GM12878 (cell line): ENCODE measurements around the gene GARRE1. TPM values are rescaled to one million over a fixed set of nuclear protein-coding genes. Genes with fewer than 3 reads are reported as not detected.

Experiments
- ATAC-seq: fragments of 200-7000 bp; cut with Tn5 transposase; 3 replicates; pipeline ENCODE4 v1.9.1; 2020; ENCODE audit warnings: mild to moderate bottlenecking, moderate library complexity
- BruUV-seq: library from RNA; stranded (reverse); fragments of 400-500 nt; replicated peaks from 2 replicates; lab custom pipeline; 2021; lab: Mats Ljungman, UMichigan
- CTCF ChIA-PET: fragments of 300-600 bp; sonication (Branson Sonifier 250); formaldehyde crosslinking; extraction: SDS; loops from one replicate; lab custom pipeline; 2021; ENCODE audit warnings: inconsistent platforms; lab: Yijun Ruan, JAX
- POLR2A ChIA-PET: fragments of 350-600 bp; formaldehyde crosslinking; extraction: SDS; loops from one replicate; lab custom pipeline; 2021; ENCODE audit warnings: inconsistent platforms; lab: Charles Lee
- RAD21 ChIA-PET: fragments of 300-600 bp; sonication (Branson Sonifier 250); formaldehyde crosslinking; loops from one replicate; lab custom pipeline; 2023; ENCODE audit warnings: antibody characterized with exemption; ENCODE audit not compliant: unreplicated experiment; lab: Charles Lee
- SMC1A ChIA-PET: fragments of 300-600 bp; sonication (Branson Sonifier 250); formaldehyde crosslinking; loops from one replicate; lab custom pipeline; 2023; ENCODE audit not compliant: unreplicated experiment, uncharacterized antibody; lab: Charles Lee
- DNase-seq: peaks from one replicate; pipeline ENCODE4 v3.0.0-alpha.2; 2011; ENCODE audit warnings: low read depth, low spot score
- FAIRE-seq: peaks from 3 replicates; lab custom pipeline; 2011; peaks lifted over from hg19 to GRCh38; lab: Jason Lieb, UNC
- H2AFZ ChIP-seq: 2 replicates; pipeline ENCODE4 v1.6.0; 2011; ENCODE audit warnings: low read depth, low read length, control low read depth; ENCODE audit not compliant: control insufficient read depth
- H3K27ac ChIP-seq: 2 replicates; pipeline ENCODE4 v1.5.1; 2011; ENCODE audit warnings: control low read depth; ENCODE audit not compliant: control insufficient read depth, insufficient read depth
- H3K27me3 ChIP-seq, 2 experiments: replicated peaks in 1 of 2; 2 replicates each; pipeline versions ENCODE4 v1.6.0 to v1.6.1; 2011; ENCODE audit warnings: low read length in 1 of 2; ENCODE audit not compliant: control insufficient read depth in 2 of 2, insufficient read depth in 2 of 2
- H3K36me3 ChIP-seq, 2 experiments: 2 replicates each; pipeline ENCODE4 v1.5.1; 2011; ENCODE audit warnings: low read length in 1 of 2; ENCODE audit not compliant: control insufficient read depth in 2 of 2, insufficient read depth in 2 of 2
- H3K4me1 ChIP-seq: 2 replicates; pipeline ENCODE4 v1.6.1; 2011; ENCODE audit warnings: mild to moderate bottlenecking, low read length, moderate library complexity, mixed read lengths; ENCODE audit not compliant: control insufficient read depth, insufficient read depth
- H3K4me2 ChIP-seq: 2 replicates; pipeline ENCODE4 v1.6.0; 2011; ENCODE audit warnings: control low read depth; ENCODE audit not compliant: control insufficient read depth, insufficient read depth
- H3K4me3 ChIP-seq: fragments of 200-600 bp; sonication (generic); 2 replicates; pipeline ENCODE4 v1.5.1; 2016
- H3K79me2 ChIP-seq: 2 replicates; pipeline ENCODE4 v1.6.0; 2011; ENCODE audit warnings: low read length; ENCODE audit not compliant: control insufficient read depth, insufficient read depth
- H3K9ac ChIP-seq: 2 replicates; pipeline ENCODE4 v1.8.0; 2011; ENCODE audit warnings: low read length, control low read depth, mixed read lengths; ENCODE audit not compliant: control insufficient read depth, insufficient read depth
- H3K9me3 ChIP-seq: replicated peaks from 3 replicates; pipeline ENCODE4 v1.5.1; 2011; ENCODE audit warnings: mild to moderate bottlenecking, low read length; ENCODE audit not compliant: control insufficient read depth, insufficient read depth
- H4K20me1 ChIP-seq: 2 replicates; pipeline ENCODE4 v1.6.0; 2011; ENCODE audit not compliant: control insufficient read depth, insufficient read depth
- ASH2L ChIP-seq: fragments of 300-600, 200-600 bp; sonication (generic); IDR thresholded peaks from 2 replicates; pipeline ENCODE4 v1.6.1; 2017; ENCODE audit warnings: low read depth, mild to moderate bottlenecking, borderline replicate concordance
- ATF2 ChIP-seq: IDR thresholded peaks from 2 replicates; pipeline ENCODE4 v1.6.1; 2012; ENCODE audit warnings: low read length, inconsistent platforms
- BCL11A ChIP-seq: IDR thresholded peaks from 2 replicates; pipeline ENCODE4 v1.6.1; 2011; ENCODE audit warnings: low read depth, low read length
- BRCA1 ChIP-seq: IDR thresholded peaks from 2 replicates; pipeline ENCODE4 v1.6.1; 2011; ENCODE audit warnings: low read depth, low read length, improper control_type of control experiment
- CBX5 ChIP-seq: sonication (generic); IDR thresholded peaks from 2 replicates; pipeline ENCODE4 v1.6.1; 2016; ENCODE audit warnings: low read depth, moderate library complexity, mild to moderate bottlenecking, inconsistent platforms
- CEBPB ChIP-seq, 2 experiments: fragments of 150-350 bp in 1 of 2; IDR thresholded peaks; 2 replicates each; pipeline ENCODE4 v1.6.1; 2012 to 2014; ENCODE audit warnings: low read depth in 2 of 2, low read length in 2 of 2, borderline replicate concordance in 1 of 2, inconsistent platforms in 1 of 2
- IRF5 ChIP-seq: fragments of 450-650 bp; IDR thresholded peaks from 2 replicates; pipeline ENCODE4 v1.6.1; 2017; ENCODE audit warnings: borderline replicate concordance
- MXI1 ChIP-seq: fragments of 150-350 bp; IDR thresholded peaks from 2 replicates; pipeline ENCODE4 v1.6.1; 2011; ENCODE audit warnings: low read depth, mild to moderate bottlenecking, inconsistent platforms, low read length, improper control_type of control experiment
- NFXL1 ChIP-seq: fragments of 450-650 bp; IDR thresholded peaks from 2 replicates; pipeline ENCODE4 v1.6.1; 2017; ENCODE audit warnings: antibody characterized with exemption, mild to moderate bottlenecking, borderline replicate concordance
- NR2C1 ChIP-seq: fragments of 450-650 bp; IDR thresholded peaks from 2 replicates; pipeline ENCODE4 v1.6.1; 2017; ENCODE audit warnings: antibody characterized with exemption, mild to moderate bottlenecking, moderate library complexity
- NRF1 ChIP-seq: conservative IDR thresholded peaks from 2 replicates; pipeline ENCODE4 v1.6.1; 2011; ENCODE audit warnings: mild to moderate bottlenecking, low read depth, low read length, improper control_type of control experiment
- RAD21 ChIP-seq: IDR thresholded peaks from 2 replicates; pipeline ENCODE4 v1.6.1; 2011; ENCODE audit warnings: mild to moderate bottlenecking, low read depth, low read length, moderate library complexity; ENCODE audit not compliant: insufficient read depth
- RB1 ChIP-seq: fragments of 450-650 bp; formaldehyde crosslinking; IDR thresholded peaks from 2 replicates; pipeline ENCODE4 v1.6.1; 2017; ENCODE audit warnings: mild to moderate bottlenecking, borderline replicate concordance
- SREBF2 ChIP-seq: IDR thresholded peaks from 2 replicates; pipeline ENCODE4 v1.6.1; 2012; ENCODE audit warnings: mild to moderate bottlenecking, low read length
- STAT3 ChIP-seq: IDR thresholded peaks from 2 replicates; pipeline ENCODE4 v1.6.1; 2011; ENCODE audit warnings: low read depth, low read length, improper control_type of control experiment
- TBL1XR1 ChIP-seq: IDR thresholded peaks from 2 replicates; pipeline ENCODE4 v1.6.1; 2012; ENCODE audit warnings: low read depth, low read length, improper control_type of control experiment
- TCF7 ChIP-seq: IDR thresholded peaks from 2 replicates; pipeline ENCODE4 v1.6.1; 2014; ENCODE audit warnings: antibody characterized with exemption, borderline replicate concordance
- WGBS: methylation state at CpG from one replicate; pipeline ENCODE4 v1.1.6; 2016; ENCODE audit warnings: low lambda C conversion rate; ENCODE audit not compliant: insufficient replicate concordance, insufficient coverage; ENCODE audit errors: missing lambda C conversion rate; 5-methylcytosine and 5-hydroxymethylcytosine counted together
- in situ Hi-C: fragments of 300-500 bp; cut with MboI; formaldehyde crosslinking; loops from 9 replicates; pipeline ENCODE4 v1.14.3; 2018; ENCODE audit warnings: mixed read lengths
- intact Hi-C: fragments of 100-400 bp; cut with micrococcal nuclease; formaldehyde crosslinking; loops from one replicate; pipeline ENCODE4 v1.14.2; 2022; ENCODE audit not compliant: unreplicated experiment
- polyA plus RNA-seq, 11 experiments: library from polyadenylated mRNA; depleted of rRNA in 4 of 11; unstranded in 6 of 11; stranded (reverse) in 5 of 11; fragments of >200 nt; fragmentation: Nextera tagmentation in 4 of 11; fragmentation: Illumina TruSeq in 1 of 11; extraction: Ambion mirVana in 4 of 11; extraction: Trizol in 1 of 11; gene quantifications; 1 replicate in 1 of 11; 2 replicates in 10 of 11; pipeline versions ENCODE4 v1.2.1 to v1.2.3, GENCODE V29; 2011 to 2016; ENCODE audit warnings: inconsistent platforms in 2 of 11, missing spikeins in 2 of 11, low read depth in 1 of 11
- total RNA-seq, 4 experiments: library from RNA; depleted of rRNA in 3 of 4; stranded (reverse); fragments of >200 nt in 3 of 4; fragmentation: Illumina TruSeq in 1 of 4; extraction: Trizol in 1 of 4; gene quantifications; 2 replicates each; pipeline versions ENCODE4 v1.2.1 to v1.2.3, GENCODE V29; 2013 to 2021
- TF ChIP-seq, protein P1 (sequence below): fragments of 450-650 bp; IDR thresholded peaks from 2 replicates; pipeline ENCODE4 v1.6.1; 2014; ENCODE audit warnings: mild to moderate bottlenecking
- TF ChIP-seq, protein P2 (sequence below): fragments of 450-650 bp; IDR thresholded peaks from 2 replicates; pipeline ENCODE4 v1.6.1; 2017; ENCODE audit warnings: low read depth, mild to moderate bottlenecking, moderate library complexity

GARRE1 gene
- total and polyA plus RNA-seq, 10 of the 15 experiments (the other 5 are each of a cell fraction or from before 2014, with no cell fraction given) = 1.1 to 9.4 (median 5.1) TPM

DNA sequence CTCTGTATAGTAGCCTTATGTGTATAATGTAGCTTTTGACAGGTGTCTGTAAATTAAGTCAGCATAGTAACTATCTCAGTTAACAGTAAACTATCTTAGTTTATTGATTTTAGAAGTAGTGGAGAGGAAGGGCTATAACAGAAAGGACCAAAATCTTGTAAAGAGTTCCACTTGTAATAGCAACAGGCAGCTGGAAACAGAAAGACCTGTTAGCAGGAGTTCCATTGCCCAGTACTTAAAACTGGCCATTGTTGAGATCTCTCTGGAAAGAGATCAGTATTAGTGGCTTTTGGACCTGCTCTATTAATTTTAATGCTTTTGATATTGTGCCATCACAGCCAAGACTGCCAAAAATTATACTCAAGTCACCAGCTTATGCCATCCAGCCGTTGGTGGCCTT is 32.0 kb upstream of the GARRE1 start:
- peaks cover 11 to 57% of the 10 kb centered on the region in 2 experiments for H3K36me3 ChIP-seq
- H4K20me1 ChIP-seq = no peaks in the 10 kb centered on the region
- ATAC-seq (no peak), FAIRE-seq (no peak), DNase-seq (no peak)
- intact Hi-C loops = loop anchor here (10.0 kb wide), 1 partner anchor 98 kb away; no protein-coding TSS in a partner anchor
- H3K27me3 ChIP-seq = no peaks in the 10 kb centered on the region
- no TSS peak for BruUV-seq
- ChIA-PET CTCF (interaction anchor here (0.7 to 4.4 kb wide), 9 partner anchors 9 to 100 kb away, joined by 3 to 20 read pairs (median 3); no protein-coding TSS in a partner anchor), POLR2A (interaction anchor here (2.0 kb wide), 1 partner anchor 10 kb away, joined by 5 read pairs; no protein-coding TSS in a partner anchor), RAD21 (interaction anchor here (0.8 kb wide), 2 partner anchors 13 to 44 kb away, joined by 3 read pairs; no protein-coding TSS in a partner anchor), SMC1A (interaction anchor here (1.0 to 1.2 kb wide), 3 partner anchors 33 to 113 kb away, joined by 3 to 4 read pairs (median 3); no protein-coding TSS in a partner anchor)
- H3K4me3 ChIP-seq = no peak overlapping the region
- 100% methylated on average over 1 of the region's 1 CpG for WGBS
- peaks cover 28% of the 10 kb centered on the region for H3K4me1 ChIP-seq
- H2AFZ ChIP-seq = no peak overlapping the region
- no peak overlapping the region for H3K4me2 ChIP-seq
- TF ChIP-seq, protein P1, sequence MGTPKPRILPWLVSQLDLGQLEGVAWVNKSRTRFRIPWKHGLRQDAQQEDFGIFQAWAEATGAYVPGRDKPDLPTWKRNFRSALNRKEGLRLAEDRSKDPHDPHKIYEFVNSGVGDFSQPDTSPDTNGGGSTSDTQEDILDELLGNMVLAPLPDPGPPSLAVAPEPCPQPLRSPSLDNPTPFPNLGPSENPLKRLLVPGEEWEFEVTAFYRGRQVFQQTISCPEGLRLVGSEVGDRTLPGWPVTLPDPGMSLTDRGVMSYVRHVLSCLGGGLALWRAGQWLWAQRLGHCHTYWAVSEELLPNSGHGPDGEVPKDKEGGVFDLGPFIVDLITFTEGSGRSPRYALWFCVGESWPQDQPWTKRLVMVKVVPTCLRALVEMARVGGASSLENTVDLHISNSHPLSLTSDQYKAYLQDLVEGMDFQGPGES = no peak
- no peak for TF ChIP-seq NRF1
- TF ChIP-seq IRF5 = no peak
- TF ChIP-seq CBX5 = no peak
- no peak for TF ChIP-seq ASH2L
- no peak for TF ChIP-seq MXI1
- no peak for TF ChIP-seq NFXL1
- TF ChIP-seq TCF7 = no peak
- no peak for TF ChIP-seq BRCA1
- TF ChIP-seq, protein P2, sequence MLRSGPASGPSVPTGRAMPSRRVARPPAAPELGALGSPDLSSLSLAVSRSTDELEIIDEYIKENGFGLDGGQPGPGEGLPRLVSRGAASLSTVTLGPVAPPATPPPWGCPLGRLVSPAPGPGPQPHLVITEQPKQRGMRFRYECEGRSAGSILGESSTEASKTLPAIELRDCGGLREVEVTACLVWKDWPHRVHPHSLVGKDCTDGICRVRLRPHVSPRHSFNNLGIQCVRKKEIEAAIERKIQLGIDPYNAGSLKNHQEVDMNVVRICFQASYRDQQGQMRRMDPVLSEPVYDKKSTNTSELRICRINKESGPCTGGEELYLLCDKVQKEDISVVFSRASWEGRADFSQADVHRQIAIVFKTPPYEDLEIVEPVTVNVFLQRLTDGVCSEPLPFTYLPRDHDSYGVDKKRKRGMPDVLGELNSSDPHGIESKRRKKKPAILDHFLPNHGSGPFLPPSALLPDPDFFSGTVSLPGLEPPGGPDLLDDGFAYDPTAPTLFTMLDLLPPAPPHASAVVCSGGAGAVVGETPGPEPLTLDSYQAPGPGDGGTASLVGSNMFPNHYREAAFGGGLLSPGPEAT = no peak
- no peak for TF ChIP-seq BCL11A
- TF ChIP-seq SREBF2 = no peak
- TF ChIP-seq CEBPB (IDR thresholded peaks at IDR 0.05; ENCODE audit: borderline replicate concordance in 1 of 2, low read depth in 2 of 2, low read length in 2 of 2) = no peak
- TF ChIP-seq TBL1XR1 = no peak
- no peak for TF ChIP-seq STAT3
- no peak for TF ChIP-seq ATF2
- TF ChIP-seq RAD21 = no peak
- no peak for TF ChIP-seq NR2C1
- no peak for TF ChIP-seq RB1
- H3K9me3 ChIP-seq = no peaks in the 10 kb centered on the region
- H3K79me2 ChIP-seq = no peaks in the 10 kb centered on the region; the same call in none of the 2 replicates
- in situ Hi-C loops = no loop called here
- no peak overlapping the region for H3K9ac ChIP-seq
- H3K27ac ChIP-seq = no peak overlapping the region
